GM12878 (cell line): ENCODE results near the gene ANKRD16. TPM values are rescaled to one million over a fixed set of nuclear protein-coding genes. Genes with fewer than 3 reads are reported as not detected.

ENCODE experiments used
- BCLAF1 ChIP-seq: fragments of 450-650 bp; IDR thresholded peaks from 2 replicates; pipeline ENCODE4 v1.6.1; 2017; ENCODE audit warnings: antibody characterized with exemption, mild to moderate bottlenecking, moderate library complexity
- ELK1 ChIP-seq: IDR thresholded peaks from 2 replicates; pipeline ENCODE4 v1.6.1; 2012; ENCODE audit warnings: low read depth, low read length, improper control_type of control experiment
- polyA plus RNA-seq, 11 experiments: library from polyadenylated mRNA; depleted of rRNA in 4 of 11; unstranded in 6 of 11; stranded (reverse) in 5 of 11; fragments of >200 nt; fragmentation: Nextera tagmentation in 4 of 11; fragmentation: Illumina TruSeq in 1 of 11; extraction: Ambion mirVana in 4 of 11; extraction: Trizol in 1 of 11; gene quantifications; 1 replicate in 1 of 11; 2 replicates in 10 of 11; pipeline versions ENCODE4 v1.2.1 to v1.2.3, GENCODE V29; 2011 to 2016; ENCODE audit warnings: inconsistent platforms in 2 of 11, missing spikeins in 2 of 11, low read depth in 1 of 11
- total RNA-seq, 4 experiments: library from RNA; depleted of rRNA in 3 of 4; stranded (reverse); fragments of >200 nt in 3 of 4; fragmentation: Illumina TruSeq in 1 of 4; extraction: Trizol in 1 of 4; gene quantifications; 2 replicates each; pipeline versions ENCODE4 v1.2.1 to v1.2.3, GENCODE V29; 2013 to 2021
- TF ChIP-seq, protein P1 (sequence below): IDR thresholded peaks from 2 replicates; pipeline ENCODE4 v1.6.1; 2012; ENCODE audit warnings: mild to moderate bottlenecking, low read depth, low read length

ANKRD16 gene
- total and polyA plus RNA-seq, 10 of the 15 experiments (the other 5 are each of a cell fraction or from before 2014, with no cell fraction given) = 0.57 to 13.6 (median 4.4) TPM

- TF ChIP-seq BCLAF1 (no peak), ELK1 (no peak)
- TF ChIP-seq, protein P1, sequence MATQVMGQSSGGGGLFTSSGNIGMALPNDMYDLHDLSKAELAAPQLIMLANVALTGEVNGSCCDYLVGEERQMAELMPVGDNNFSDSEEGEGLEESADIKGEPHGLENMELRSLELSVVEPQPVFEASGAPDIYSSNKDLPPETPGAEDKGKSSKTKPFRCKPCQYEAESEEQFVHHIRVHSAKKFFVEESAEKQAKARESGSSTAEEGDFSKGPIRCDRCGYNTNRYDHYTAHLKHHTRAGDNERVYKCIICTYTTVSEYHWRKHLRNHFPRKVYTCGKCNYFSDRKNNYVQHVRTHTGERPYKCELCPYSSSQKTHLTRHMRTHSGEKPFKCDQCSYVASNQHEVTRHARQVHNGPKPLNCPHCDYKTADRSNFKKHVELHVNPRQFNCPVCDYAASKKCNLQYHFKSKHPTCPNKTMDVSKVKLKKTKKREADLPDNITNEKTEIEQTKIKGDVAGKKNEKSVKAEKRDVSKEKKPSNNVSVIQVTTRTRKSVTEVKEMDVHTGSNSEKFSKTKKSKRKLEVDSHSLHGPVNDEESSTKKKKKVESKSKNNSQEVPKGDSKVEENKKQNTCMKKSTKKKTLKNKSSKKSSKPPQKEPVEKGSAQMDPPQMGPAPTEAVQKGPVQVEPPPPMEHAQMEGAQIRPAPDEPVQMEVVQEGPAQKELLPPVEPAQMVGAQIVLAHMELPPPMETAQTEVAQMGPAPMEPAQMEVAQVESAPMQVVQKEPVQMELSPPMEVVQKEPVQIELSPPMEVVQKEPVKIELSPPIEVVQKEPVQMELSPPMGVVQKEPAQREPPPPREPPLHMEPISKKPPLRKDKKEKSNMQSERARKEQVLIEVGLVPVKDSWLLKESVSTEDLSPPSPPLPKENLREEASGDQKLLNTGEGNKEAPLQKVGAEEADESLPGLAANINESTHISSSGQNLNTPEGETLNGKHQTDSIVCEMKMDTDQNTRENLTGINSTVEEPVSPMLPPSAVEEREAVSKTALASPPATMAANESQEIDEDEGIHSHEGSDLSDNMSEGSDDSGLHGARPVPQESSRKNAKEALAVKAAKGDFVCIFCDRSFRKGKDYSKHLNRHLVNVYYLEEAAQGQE = no peak
Measured at GRCh38 chr10:5911670-5912069, 22.0 kb upstream of the ANKRD16 start (continued).
